Progenitor cell of endocrine pancreas (in vitro differentiated cells): ENCODE data around the gene USP17L10. TPM values are rescaled to one million over a fixed set of nuclear protein-coding genes. Genes with fewer than 3 reads are reported as not detected.
"Not testable (repeated sequence)": the region's sequence is repeated elsewhere in the genome, so short reads cannot be mapped to it uniquely, and the experiment has no call there.

Experiments
- DNase-seq: peaks from one replicate; pipeline ENCODE4 v3.0.0; 2021; ENCODE audit warnings: low spot score; ENCODE audit not compliant: unreplicated experiment
- H3K27ac Mint-ChIP-seq: 2 replicates; pipeline ENCODE4 v1.8.0; 2021; ENCODE audit warnings: mild to moderate bottlenecking, moderate library complexity, mixed read lengths
- H3K27me3 Mint-ChIP-seq: 2 replicates; pipeline ENCODE4 v1.8.0; 2021; ENCODE audit warnings: mixed read lengths
- H3K36me3 Mint-ChIP-seq: 2 replicates; pipeline ENCODE4 v1.8.0; 2022; ENCODE audit warnings: mixed read lengths; ENCODE audit not compliant: insufficient read depth
- H3K4me1 Mint-ChIP-seq: 2 replicates; pipeline ENCODE4 v1.8.0; 2021; ENCODE audit warnings: low read depth, mixed read lengths
- H3K4me3 Mint-ChIP-seq: 2 replicates; pipeline ENCODE4 v1.8.0; 2021; ENCODE audit warnings: low read depth, mild to moderate bottlenecking, moderate library complexity, mixed read lengths
- H3K9me3 Mint-ChIP-seq: 2 replicates; pipeline ENCODE4 v1.8.0; 2021; ENCODE audit warnings: low read depth, mixed read lengths
- total RNA-seq: library from RNA; stranded (reverse); gene quantifications from 2 replicates; pipeline ENCODE4 v1.2.1, GENCODE V29; 2021

The USP17L10 gene
- total RNA-seq, 1 donor from 2014 or later, result not detected

DNA sequence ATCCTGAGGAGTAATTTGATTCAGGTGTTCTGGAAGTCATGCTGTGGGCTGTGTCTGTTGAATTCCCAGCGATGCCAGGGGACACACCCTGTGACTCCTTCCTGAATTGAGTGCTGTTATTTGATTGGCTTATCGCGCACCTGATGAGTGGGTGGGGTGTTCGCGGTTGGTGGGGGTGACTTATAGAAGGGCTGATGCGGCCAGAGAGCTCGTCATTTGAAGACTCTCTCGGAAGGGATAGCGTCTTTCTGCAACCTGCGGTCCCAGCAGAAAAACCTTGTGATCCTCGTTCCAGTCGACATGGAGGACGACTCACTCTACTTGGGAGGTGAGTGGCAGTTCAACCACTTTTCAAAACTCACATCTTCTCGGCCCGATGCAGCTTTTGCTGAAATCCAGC, 47.4 kb downstream of the USP17L10 start, which contains the start of gene USP17L20:
Gene USP17L20, plus strand, starts transcription at position 301 of the 400 bp plus-strand sequence. Its CDS starts 0 bp downstream, at position 301.
- not testable (repeated sequence) for H3K27me3 Mint-ChIP-seq, H3K27ac Mint-ChIP-seq, H3K36me3 Mint-ChIP-seq, H3K4me3 Mint-ChIP-seq, H3K4me1 Mint-ChIP-seq, H3K9me3 Mint-ChIP-seq, DNase-seq

Other genes with a start within 250 kb of the USP17L10 start
- not detected in 2 replicates for gene FAM90A26, start 40.2 kb upstream of the USP17L10 start, total RNA-seq
- gene USP17L11, start 4.7 kb downstream of the USP17L10 start, total RNA-seq, result not detected in 2 replicates
- not detected in 2 replicates for gene USP17L12, start 9.5 kb downstream of the USP17L10 start, total RNA-seq
- gene USP17L13, start 14.2 kb downstream of the USP17L10 start, total RNA-seq, result not detected in 2 replicates
- not detected in 2 replicates for gene USP17L15, start 23.7 kb downstream of the USP17L10 start, total RNA-seq
- not detected in 2 replicates for gene USP17L17, start 33.2 kb downstream of the USP17L10 start, total RNA-seq
- not detected in 2 replicates for gene USP17L18, start 38.0 kb downstream of the USP17L10 start, total RNA-seq
- gene USP17L19, start 42.7 kb downstream of the USP17L10 start, total RNA-seq, result not detected in 2 replicates
- gene USP17L20, start 47.5 kb downstream of the USP17L10 start, total RNA-seq, result not detected in 2 replicates
- gene USP17L21, start 52.2 kb downstream of the USP17L10 start, total RNA-seq, result not detected in 2 replicates
- gene USP17L22, start 57.0 kb downstream of the USP17L10 start, total RNA-seq, result not detected in 2 replicates
- gene USP17L24, start 114.5 kb downstream of the USP17L10 start, total RNA-seq, result not detected in 2 replicates
- not detected in 2 replicates for gene USP17L25, start 119.3 kb downstream of the USP17L10 start, total RNA-seq
- not detected in 2 replicates for gene USP17L26, start 124.0 kb downstream of the USP17L10 start, total RNA-seq
- gene USP17L5, start 128.7 kb downstream of the USP17L10 start, total RNA-seq, result not detected in 2 replicates
- gene USP17L27, start 133.5 kb downstream of the USP17L10 start, total RNA-seq, result not detected in 2 replicates
- gene USP17L28, start 138.2 kb downstream of the USP17L10 start, total RNA-seq, result not detected in 2 replicates
- gene USP17L29, start 143.0 kb downstream of the USP17L10 start, total RNA-seq, result not detected in 2 replicates
- gene USP17L30, start 152.5 kb downstream of the USP17L10 start, total RNA-seq, result not detected in 2 replicates
- gene DEFB131A, start 233.8 kb downstream of the USP17L10 start, total RNA-seq, result not detected in 2 replicates